ENCODE results near the gene RBM8A. TPM values are rescaled to one million over a fixed set of nuclear protein-coding genes. Genes with fewer than 3 reads are reported as not detected.

RBM8A gene
- total RNA-seq, 1 donor: 111 TPM

DNA sequence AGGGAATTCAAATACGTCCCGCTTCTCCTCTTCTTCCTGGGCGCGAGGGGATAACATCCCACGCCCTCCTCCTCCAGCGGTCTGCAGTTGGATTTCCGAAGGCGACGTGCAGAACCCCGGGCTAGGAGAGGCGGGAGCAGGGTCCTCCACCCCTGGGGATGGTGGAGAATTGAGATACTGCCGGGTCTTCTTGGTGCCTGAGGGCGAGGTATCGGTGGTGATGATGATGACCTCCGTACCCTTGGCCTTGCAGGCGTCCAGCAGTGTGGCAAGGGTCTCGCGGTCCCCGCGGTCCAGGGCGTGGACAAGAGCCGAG is 33.8 kb upstream of the RBM8A start:
- TF ChIP-seq, protein P1, sequence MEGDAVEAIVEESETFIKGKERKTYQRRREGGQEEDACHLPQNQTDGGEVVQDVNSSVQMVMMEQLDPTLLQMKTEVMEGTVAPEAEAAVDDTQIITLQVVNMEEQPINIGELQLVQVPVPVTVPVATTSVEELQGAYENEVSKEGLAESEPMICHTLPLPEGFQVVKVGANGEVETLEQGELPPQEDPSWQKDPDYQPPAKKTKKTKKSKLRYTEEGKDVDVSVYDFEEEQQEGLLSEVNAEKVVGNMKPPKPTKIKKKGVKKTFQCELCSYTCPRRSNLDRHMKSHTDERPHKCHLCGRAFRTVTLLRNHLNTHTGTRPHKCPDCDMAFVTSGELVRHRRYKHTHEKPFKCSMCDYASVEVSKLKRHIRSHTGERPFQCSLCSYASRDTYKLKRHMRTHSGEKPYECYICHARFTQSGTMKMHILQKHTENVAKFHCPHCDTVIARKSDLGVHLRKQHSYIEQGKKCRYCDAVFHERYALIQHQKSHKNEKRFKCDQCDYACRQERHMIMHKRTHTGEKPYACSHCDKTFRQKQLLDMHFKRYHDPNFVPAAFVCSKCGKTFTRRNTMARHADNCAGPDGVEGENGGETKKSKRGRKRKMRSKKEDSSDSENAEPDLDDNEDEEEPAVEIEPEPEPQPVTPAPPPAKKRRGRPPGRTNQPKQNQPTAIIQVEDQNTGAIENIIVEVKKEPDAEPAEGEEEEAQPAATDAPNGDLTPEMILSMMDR (IDR thresholded peaks at IDR 0.05; ENCODE audit: insufficient read depth, low read length): no peak
- peak overlapping the region; percentile 71 for H3K4me3 ChIP-seq (ENCODE audit: low read depth, low read length)
- no peak for DNase-seq (ENCODE audit: low read depth)

DNA sequence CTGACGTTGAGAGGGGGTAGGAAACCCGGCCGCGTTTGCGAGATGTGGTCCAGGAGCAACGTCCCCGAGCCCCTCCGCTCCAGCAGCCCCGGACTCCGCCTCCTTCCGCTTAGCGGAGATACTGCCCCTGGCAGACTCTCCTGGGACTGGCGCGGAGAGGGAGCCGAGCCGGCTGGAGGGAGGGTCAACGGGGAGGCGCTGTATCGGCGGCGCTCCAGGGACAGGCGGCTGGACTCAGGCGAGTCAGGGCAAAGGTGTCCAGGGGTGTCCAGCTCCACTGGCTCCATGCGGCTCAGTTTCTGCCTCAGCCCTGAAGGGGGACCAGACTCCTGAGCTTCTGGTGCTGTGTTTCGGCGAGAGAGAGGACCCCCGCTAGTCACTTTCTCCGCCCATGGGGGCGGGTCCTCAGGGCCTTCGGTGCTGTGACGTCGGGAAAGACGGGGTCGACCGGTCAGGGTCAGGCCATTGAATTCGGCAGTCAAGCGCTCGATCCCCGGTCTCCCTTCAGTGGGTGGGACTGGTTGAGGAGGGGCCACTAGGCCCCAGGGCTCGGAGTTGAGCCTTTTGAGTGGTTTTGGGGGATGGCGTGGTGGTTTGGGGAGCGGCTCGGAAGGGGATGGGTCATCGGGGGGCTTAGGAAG is 33.3 kb upstream of the RBM8A start:
- TF ChIP-seq, protein P1 (IDR thresholded peaks at IDR 0.05; ENCODE audit: insufficient read depth, low read length): peak; percentile 25
- DNase-seq (ENCODE audit: low read depth): peak; percentile 49
- peak overlapping the region; percentile 71 for H3K4me3 ChIP-seq (ENCODE audit: low read depth, low read length)

DNA sequence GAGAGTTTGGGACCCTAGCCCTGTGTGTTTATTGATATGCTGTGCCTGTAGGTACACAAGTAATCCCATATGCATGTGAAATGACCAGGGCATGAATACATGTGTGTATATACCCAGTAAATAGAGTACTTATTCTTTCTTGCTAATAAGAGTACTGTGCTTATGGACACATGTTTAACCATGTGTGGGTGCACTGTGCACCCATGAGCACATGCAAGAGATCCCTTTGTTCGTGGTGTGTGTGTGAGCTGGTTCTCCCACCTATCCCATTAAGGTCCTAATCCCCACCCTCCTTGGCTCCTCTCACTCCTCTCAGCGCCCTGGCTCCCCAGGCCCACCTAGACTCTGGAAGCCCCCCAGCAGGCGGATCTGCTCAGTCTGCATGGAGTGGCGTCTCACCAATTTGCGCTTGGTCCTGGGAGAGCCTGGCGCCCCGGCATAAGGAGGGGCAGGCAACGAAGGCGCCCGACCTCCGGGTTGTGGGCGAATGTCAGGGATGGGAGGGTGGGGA is 32.7 kb upstream of the RBM8A start:
- peak overlapping the region; percentile 71 for H3K4me3 ChIP-seq (ENCODE audit: low read depth, low read length)
- DNase-seq (ENCODE audit: low read depth): no peak
- TF ChIP-seq, protein P1 (IDR thresholded peaks at IDR 0.05; ENCODE audit: insufficient read depth, low read length): no peak

DNA sequence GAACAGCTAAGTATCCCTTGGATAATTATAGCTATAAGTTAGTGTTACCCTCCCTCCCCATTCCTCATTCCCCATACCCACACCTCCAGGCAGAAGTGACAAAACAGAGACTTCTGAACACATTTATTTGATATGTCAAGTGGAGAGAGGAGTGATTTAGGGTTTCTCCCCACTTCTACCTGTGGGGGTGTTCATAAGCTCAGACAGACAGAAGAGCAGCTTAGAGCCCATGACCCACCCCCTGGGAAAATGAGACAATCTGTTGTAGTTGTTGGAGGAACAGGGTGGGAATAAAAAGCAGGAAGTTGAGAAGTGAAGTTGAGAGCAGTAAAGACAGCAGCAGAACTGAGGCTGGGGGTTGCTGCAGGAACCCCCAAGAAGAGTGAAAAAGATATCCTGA is 32.0 kb upstream of the RBM8A start:
- TF ChIP-seq, protein P1 (IDR thresholded peaks at IDR 0.05; ENCODE audit: insufficient read depth, low read length): no peak
- H3K4me3 ChIP-seq (ENCODE audit: low read depth, low read length): no peak overlapping the region

DNA sequence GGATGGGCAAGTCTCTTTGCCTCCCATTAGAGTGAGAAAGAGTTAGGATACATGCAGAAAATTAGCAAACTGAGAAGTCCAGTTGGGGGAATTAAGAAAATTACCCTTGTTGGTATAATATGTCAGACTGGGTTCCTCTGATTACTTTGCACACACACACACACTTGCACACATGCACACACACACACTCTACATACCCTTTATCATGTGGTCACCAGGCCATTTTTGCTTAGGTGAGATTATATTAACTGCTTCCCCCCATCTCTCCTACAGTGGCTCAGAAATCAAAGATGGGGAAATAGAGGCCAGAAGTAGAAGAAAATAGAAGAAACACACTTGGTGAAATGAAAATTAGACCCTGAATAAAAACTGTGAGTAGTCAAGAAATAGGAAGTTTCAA is 31.4 kb upstream of the RBM8A start:
- DNase-seq (ENCODE audit: low read depth): no peak
- TF ChIP-seq, protein P1 (IDR thresholded peaks at IDR 0.05; ENCODE audit: insufficient read depth, low read length): no peak
- H3K4me3 ChIP-seq (ENCODE audit: low read depth, low read length): no peak overlapping the region

More for the DNA sequence above, 32.0 kb upstream of the RBM8A start:
- no peak for DNase-seq (ENCODE audit: low read depth)

DNA sequence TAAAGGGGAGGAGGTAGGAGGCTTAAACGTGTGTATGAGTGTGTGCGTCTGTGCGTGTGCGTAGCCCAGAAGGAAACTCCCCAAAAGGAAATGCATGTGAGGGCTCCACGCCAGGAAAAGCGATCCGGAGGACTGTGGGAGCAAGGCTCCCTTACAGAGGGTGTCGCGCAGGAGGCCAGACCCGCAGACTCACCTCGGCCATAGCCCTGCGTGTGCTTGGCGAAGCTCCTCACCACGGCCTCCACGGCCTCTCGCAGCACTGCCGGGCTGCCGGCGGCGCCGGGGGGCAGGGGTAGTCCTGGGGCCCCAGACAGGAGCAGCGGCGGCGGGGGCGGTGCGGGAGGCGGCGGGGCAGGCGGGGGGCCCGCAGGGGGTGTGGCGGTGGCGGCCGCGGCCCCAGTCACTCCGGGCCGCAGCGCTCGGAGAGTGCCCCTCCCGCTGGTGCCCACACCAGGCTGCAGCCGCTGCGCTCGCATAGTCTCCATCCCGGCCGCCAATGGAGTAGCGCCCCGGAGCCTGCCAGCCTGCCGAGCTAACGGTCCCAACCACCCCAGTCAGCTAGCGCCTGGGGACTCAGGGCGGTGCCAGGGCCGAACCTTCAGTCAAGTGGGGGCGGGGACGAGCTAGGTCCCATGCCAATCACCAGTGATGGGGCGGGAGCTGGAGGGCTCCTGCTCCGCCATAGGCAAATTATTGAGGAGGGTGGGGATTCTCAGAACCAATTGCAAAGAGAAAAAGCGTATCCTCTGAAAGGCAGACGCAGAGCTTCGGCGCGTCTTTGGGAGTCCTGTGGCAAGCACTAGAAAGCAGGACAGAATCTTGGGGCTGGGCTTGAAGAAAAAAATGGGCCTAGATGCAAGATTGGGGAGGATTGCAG is 30.4 kb upstream of the RBM8A start, which contains the start of gene LIX1L:
TSS of gene LIX1L (minus strand) at position 575 of the 877 bp plus-strand sequence. CDS start at position 485, 90 bp downstream.
- DNase-seq (ENCODE audit: low read depth): peak; percentile 97
- H3K4me3 ChIP-seq (ENCODE audit: low read depth, low read length): peak within 1 kb of the TSS; percentile 82
- TF ChIP-seq, protein P1 (IDR thresholded peaks at IDR 0.05; ENCODE audit: insufficient read depth, low read length): no peak

All from fibroblast of the aortic adventitia (primary cell).